GM19372 (cell line): ENCODE data around the gene TNXB.
"Not testable (repeated sequence)": the region's sequence is repeated elsewhere in the genome, so short reads cannot be mapped to it uniquely, and the experiment has no call there.

ENCODE experiments used
- ATAC-seq: cut with Tn5 transposase; IDR thresholded peaks from one replicate; pipeline ENCODE4 v1.9.1; 2021; ENCODE audit warnings: mild to moderate bottlenecking, low read depth, moderate library complexity; ENCODE audit not compliant: unreplicated experiment

TNXB gene

DNA sequence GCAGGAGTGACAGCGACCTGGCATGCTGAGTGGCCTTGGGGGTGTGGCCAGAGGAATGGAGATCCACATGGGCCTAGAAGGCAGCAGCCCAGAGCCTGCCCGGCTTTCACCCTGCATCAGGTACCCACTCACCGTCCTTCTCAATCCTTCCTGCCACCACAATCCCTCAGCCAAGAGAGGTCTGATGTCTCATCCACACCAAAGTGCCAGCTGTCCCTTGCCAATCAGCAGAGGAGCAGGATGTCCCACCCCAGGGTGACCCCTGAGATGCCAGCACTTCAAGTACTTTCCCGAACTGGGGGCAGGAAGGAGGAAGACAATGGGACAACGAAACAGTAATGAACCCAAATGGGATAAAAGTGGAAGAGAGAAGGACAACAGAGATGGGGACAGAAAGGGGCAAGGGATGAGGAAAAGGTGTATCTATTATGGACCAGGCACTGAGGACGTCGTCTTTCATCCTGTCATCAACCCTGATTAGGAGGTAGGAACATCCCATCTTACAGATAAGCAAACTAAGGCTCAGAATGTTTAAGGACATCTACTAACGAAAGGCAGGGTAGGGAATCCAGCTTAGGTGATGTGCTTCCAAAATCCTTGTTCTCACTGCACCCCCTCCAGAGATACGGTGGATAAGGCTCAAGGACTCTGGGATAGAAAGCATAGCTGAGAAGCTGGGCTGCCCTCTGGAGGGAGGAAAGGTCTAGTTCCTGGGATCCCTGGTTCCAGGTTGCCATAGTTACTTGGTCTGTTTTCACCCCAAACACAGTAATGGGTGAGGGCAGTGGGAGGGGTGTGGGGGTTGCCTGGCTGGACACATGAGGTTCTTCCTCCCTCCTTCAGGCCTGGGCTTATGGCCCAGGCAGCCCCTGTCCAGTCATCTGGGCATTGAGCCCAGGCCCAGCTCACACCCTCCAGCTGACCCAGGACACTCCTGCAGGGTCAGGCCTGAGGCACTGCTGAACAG lies 4.5 kb upstream of the TNXB start:
- no peak for ATAC-seq

DNA sequence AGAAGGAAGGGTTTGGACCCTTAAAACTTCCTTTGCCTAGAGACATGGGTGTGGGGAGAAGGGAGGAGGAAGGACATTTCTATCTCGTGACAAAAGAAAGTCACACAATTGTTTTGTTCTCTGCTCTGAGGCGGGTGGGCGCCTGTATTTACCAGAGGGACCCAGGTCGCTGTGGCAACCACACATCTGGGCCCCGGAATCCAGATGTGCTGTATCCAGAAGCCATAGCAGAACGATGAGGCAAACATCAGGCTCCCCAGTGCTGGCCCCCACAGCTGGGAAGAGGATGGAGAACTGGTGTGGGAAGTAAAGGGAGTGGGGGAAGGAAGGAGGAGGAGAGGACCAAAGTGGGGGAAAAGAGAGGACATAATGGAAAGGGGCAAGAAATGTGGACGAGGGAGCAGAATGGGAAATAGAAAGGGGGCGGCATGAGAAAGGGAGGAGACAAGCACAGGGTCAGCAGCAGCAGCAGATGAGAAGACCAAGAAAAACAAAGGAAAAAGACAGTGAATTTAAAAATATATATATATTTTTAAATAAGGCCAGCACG lies 3.4 kb upstream of the TNXB start:
- ATAC-seq, result no peak

DNA sequence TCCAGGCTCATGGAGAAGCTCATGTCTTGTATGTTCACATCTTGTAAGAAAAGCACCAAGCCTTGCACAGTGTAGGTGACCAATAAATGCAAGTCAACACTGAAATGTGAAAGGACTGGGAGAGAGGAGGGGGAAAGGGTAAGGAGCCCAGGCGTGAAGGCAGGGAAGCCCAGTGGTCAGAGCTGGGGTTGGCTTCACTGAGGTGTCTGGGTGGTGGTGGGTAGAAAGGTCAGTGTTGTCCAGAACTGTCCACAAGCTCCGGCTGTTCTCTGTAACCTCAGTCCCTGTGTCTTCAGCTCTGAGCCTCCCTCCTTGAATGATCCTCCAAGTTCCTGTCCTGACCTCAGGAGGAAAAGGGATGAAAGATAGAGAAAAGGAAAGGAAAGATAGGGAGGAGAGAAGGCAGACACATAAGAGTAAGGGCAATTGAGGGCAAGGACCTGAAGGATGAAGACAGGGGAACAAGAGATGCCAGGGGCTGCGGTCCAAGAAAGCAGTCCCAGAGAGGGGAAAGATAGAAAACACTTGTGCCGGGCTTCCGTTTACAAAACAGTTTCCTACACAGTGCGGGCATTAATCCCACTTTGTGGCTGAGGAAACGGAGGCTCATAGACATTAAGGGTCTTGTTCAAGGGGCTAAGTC lies 2.4 kb upstream of the TNXB start:
- ATAC-seq, result no peak

DNA sequence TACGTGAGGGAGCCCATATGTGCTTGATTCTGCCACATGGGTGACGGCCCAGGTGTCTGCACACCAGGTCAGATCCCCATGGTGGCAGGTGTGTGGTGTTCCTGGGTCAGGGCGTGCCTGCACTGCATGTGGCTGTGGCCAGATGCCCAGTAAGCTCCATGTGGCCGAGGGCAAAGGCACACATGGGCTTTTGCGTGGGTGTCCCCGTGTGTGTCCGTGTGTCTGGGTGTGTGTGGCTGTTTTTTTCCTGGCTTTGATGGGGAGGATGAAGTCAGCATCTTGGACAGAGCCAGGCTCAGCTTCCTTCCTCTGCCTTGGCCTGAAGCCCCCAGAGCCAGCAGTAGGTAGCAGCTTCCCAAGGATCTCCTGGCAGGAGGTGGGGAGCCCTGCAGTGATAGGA lies 1.5 kb upstream of the TNXB start:
- ATAC-seq, result no peak

DNA sequence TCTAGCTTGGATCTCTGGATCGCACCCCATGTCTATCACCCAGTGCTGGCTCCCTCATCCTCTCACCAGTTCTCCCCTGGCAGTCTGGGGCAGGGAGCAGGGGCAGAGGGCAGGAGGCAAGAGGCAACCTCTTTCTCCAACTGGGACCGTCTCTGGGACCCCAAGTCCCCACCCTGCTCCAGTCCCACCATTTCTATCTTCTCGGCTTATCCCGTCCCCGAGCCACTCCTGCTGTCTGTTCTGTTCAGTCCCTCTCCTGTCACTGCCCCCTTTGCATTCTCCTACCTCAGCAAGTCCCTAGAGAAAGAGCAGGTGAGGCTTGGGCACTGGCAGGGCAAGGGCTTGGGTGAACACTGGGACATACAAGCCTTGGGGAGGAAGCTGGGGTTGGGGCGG lies 625 bp upstream of the TNXB start:
- no peak for ATAC-seq

DNA sequence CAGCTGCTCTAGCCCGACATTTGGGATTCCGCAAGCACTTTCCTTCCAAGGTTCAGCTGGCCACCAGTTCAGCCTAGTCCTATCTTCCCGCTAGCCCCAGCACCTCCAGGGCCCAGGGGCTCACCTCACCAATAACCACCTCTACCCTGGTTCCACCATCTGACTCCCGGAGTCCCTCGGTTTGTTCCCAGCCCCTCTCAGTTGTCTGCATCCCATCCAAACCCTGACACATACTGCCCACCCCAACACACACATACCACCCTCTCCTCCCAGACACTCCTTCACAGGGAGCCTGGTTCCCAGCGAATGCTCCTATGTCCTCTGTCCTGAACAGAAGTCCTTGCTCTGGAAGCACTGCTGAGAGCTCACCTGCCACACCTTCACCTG lies 418 bp downstream of the TNXB start:
- no peak for ATAC-seq

DNA sequence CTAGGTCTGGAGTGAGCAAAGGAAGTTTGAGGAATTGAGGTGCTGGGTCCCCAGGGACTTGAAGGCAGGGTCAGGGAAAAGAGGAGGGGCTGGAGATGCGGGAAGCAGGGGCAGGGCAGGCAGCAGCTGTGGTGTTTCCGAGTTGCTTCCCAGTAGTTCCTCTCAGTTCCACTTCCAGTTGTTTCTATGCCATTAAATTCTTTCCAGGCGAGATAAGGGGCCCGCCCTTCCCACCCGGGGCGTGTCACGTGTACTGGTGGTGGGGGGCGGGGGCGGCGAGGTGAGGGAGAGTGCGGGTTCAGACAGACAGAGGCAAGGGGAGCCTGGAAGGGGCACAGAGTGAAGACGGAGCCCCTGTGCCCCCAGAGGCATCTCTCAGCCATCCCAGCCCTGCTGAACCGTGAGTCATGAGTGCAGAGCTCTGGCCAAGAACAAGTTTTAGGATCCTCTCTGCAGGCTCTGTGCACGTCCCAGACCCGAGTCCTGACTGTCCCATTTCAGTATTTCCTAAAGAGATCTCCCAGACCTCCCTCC lies 977 bp downstream of the TNXB start:
- ATAC-seq, result no peak

DNA sequence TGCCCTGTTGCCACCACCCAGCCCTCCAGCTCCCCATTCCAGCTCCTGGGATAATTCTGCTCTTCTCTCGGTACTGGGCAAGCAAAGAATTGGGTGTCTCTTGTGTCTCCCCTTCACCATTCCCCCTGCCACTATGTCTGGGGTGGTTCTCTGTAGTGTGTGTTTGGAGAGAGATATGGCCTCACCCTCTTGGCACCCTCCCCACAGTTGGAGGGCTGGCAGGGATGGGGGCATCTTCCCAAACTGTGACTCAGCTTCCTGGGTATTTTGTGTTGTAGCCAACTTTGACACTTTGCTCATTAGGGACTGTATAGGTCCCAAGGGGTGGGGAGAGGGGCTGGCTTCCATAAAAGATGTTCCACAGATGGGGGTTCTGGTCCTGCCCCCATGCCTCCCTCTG lies 1.7 kb downstream of the TNXB start:
- no peak for ATAC-seq

DNA sequence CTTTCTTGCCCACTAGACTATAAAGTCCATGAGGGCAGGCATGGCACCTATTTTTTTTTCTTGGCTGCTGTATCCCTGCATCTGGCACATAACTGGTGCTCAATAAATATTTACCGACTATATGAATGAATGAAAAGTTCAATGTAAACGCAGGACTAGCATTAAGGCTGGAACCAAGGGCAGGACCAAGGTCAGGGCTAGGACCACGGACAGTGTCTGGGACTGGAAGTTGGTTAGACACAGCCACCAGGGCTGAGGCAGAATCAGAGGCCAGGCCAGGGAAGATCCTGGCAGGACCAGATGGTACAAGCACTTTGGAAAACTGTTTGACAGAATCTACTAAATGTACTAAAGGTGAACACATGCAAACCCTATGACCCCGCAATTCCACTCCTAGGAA lies 3.7 kb downstream of the TNXB start:
- no peak for ATAC-seq

DNA sequence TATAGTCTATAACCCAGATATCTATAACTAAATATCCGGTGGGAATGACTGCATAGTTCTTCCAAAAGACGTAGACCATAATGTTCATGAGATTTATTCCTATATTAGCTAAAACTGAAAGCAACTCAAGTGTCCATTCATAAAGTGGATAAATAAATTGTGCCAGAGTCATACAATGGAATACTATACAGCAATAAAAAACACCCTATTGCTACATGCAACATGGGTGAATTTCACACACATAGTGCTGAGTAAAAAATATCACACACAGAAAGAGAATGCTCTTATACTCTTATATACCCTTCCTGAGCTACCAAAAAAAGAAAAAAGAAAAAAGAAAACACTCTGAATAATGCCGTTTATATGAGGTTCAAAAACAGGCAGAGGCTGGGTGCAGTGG lies 6.9 kb downstream of the TNXB start:
- no peak for ATAC-seq

DNA sequence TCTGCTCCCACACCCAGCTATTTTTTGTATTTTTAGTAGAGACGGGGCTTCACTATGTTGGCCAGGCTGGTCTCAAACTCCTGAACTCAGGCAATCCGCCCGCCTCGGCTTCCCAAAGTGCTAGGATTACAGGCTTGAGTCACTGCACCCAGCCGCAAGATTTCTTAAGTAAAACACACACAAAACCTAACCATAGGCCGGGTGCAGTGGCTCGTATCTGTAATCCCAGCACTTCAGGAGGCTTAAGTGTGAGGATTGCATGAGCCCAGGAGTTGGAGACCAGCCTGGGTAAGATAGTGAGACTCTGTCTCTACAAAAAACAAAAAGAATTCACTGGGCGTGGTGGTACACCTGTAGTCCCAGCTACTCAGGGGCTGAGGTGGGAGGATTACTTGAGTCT lies 8.9 kb downstream of the TNXB start:
- not testable (repeated sequence) for ATAC-seq

DNA sequence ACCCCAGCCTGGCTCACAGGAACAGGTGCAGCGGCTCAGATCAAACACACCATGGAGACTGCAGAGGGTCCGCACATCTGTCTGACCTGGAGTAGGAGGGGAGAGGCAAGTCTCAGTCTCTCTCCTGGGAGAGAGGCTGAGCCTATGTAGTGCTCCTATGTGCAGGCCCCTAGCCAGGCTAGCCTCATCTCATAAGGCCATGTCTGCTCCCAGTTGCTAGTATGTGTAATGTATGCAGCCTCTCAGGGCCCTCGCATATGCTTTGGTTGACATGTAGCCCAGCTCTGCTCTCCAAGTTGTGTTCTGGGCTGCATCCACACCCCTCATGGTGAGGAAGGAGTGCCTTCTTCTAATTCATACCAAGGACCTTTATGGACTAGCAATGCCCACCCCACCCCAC lies 11.8 kb downstream of the TNXB start:
- ATAC-seq, result no peak

DNA sequence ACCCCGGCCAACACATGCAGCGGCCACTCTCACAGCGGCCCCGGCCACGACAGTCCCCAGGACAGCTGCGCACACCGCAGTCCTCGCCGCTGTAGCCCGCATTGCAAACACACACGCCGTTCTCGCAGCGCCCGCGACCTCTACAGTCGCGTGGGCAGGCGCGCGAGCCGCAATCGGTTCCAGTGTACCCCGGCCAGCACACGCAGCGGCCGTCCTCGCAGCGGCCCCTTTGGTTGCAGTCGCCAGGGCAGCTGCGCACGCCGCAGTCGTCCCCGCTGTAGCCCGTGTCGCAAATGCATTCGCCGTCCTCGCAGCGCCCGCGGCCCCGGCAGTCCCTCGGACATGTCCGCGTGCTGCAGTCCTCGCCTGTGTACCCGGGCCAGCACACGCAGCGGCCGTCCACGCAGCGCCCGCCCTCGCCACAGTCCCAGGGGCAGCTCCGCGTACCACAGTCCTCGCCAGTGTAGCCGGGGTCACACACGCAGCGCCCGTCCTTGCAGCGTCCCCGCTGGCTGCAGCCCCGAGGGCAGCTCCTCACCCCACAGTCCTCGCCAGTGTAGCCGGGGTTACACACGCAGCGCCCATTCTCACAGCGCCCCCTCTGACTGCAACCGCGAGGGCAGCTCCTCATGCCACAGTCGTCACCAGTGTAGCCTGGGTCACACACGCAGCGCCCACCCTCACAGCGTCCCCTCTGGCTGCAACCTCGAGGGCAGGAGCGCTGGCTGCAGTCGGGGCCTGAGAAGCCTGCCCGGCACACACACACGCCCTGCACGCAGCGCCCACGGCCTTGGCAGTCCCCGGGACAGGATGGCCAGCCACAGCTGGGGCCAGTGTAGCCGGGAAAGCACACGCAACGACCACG lies 12.5 kb downstream of the TNXB start:
- no peak for ATAC-seq

DNA sequence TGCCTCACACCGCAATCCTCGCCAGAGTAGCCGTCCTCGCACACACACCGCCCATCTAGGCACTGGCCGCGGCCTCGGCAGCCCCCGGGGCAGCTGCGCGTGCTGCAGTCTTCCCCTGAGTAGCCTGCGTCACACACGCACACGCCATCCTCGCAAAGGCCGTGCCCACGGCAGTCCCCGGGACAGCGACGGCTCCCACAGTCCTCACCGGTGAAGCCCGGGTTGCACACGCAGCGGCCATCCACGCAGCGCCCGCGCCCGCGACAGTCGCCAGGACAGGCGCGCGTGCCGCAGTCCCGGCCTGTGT lies 13.1 kb downstream of the TNXB start:
- ATAC-seq, result no peak

DNA sequence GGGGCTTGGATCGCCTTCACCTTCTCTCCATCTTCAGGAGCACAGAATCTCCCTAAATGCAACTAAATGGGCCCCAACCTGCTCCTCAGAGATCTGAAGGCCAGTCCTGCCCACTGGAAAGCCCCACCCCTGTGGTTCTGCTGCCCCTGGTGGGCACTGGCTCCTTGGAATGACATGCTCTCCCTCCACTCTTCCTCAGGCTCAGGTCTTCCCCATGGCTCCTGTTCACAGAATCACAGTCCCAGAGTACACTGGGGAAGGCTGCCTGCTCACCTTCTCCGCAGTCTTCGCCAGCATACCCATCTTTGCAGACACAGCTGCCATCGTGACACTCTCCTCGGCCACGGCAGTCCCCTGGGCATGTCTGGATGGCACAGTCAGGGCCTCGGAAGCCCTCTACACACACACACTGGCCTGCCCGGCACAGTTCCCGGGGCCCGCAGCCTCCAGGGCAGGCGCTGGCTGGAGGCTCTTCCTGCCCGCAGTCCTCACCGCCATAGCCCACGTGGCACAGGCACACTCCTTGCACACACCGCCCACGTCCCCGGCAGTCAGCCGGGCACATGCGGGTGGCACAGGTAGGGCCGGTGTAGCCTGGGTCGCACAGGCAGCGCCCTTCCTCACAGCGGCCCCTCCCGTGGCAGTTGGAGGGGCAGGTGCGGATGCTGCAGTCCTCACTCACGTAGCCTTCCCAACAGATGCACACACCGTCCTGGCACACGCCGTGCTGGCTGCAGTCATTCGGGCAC lies 13.6 kb downstream of the TNXB start:
- ATAC-seq, result no peak

DNA sequence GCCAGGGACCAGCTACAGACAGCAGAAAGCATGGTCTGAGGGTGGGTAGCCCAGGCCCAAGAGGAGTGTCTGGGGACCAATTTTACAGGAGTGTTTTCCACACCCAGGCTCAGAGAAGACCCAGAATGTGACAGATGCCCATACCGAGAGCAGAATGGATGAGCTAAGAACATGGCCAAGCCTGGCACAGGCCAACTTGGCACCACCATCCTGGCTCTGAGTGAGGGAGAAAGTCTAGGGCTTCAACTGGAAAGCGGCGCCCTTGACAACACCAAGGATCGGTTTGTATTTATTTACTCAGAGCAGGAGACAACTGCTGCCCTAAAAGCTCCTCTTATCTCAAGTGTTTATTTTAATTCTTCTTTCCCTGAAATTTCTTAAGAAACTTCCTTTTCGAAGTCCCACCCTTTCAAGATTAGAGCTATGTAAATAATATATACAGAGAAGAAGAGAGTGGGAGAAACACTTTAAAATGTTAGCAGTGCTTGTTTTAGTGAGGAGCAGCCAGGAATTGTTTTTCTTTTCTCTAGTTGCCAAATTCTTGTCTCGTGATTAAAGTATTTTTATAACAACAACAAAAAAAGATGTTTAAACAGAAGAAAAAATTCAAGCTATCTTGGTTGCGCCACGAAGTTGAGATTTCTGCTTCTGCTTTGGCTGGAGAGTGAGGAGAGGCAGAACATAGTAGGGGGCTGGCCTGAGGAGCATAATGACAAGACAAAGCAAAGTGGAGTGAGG lies 16.2 kb downstream of the TNXB start:
- ATAC-seq, result no peak

DNA sequence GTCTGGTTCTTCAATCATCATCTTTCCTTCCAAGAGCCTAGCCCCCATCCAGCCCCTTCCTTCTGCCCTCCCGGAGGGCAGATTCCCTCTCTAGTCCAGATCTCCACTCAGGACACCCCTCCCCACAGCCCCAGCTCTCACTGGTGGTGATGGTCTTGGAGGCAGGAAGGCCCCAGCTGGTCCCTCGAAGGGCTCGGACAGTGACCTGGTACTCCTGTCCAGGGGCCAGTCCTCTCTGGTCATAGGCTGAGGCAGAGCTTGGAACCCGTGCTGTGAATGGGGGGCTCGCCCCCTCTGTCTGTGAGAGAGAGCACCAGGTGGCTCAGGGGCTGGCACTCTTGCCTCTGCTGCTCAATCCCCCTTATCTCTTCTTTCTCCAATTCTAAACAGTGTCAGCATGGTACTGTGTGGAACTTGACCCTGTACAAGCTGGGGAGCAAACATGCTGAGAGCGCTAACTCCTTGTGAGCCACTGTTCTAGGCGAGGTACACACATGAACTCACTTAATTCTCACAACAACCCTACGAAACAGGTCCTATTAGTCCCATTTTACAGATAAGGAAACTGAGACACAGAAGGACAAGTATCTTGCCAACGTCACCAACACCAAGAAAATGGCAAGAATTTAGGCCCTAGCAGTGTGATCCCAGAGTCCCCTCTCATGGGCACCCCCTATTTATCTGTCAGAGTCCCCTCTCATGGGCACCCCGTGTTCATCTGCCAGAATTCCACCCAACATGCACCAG lies 19.9 kb downstream of the TNXB start:
- no peak for ATAC-seq

DNA sequence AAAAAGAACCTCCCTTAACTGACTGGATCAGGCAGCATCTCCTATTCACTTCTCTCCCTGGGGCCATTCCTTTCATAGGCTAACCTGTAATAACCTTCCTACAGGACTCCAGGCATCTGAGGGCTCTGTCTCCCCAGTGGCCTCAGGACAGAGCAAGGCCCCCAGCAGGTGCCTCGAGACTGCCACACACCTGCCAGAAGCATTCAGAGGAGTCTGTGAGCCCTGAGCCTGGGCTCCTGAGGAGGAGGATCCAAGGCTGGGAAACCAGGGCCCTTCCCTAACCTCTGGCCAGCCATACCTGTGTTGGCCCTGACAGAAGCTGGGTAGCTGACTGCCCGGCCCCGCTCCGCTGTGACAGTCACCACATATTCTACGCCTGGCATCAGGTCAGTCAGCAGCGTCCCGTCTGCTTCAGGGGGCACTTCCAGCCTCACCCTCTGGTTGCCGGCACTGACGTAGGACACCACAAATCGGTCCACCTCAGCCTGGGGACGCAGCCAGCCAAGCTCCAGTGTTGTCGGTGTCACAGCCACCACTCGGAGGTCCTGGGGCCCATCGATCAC lies 20.6 kb downstream of the TNXB start:
- ATAC-seq, result no peak
